HepG2 (cell line): ENCODE measurements around the gene TRA2B. TPM values are rescaled to one million over a fixed set of nuclear protein-coding genes. Genes with fewer than 3 reads are reported as not detected.

Source experiments
- ATAC-seq: fragments of 200-7000 bp; cut with Tn5 transposase; 3 replicates; pipeline ENCODE4 v1.9.1; 2020; ENCODE audit warnings: mild to moderate bottlenecking, moderate library complexity
- BruUV-seq: library from RNA; stranded (reverse); fragments of 400-500 nt; replicated peaks from 2 replicates; lab custom pipeline; 2021; lab: Mats Ljungman, UMichigan
- CTCF ChIA-PET: fragments of 300-600 bp; formaldehyde crosslinking; extraction: SDS; loops from one replicate; lab custom pipeline; 2021; ENCODE audit warnings: low total read pairs, inconsistent platforms, low intra/inter-chr PET ratio; lab: Yijun Ruan, JAX
- POLR2A ChIA-PET: fragments of 350-600 bp; sonication (Branson Sonifier 250); formaldehyde crosslinking; loops from one replicate; lab custom pipeline; 2020; ENCODE audit warnings: antibody characterized with exemption, inconsistent platforms; lab: Yijun Ruan, JAX
- DNase-seq: peaks from one replicate; pipeline ENCODE4 v3.0.0-alpha.2; 2015; ENCODE audit warnings: low spot score
- FAIRE-seq: peaks from 3 replicates; lab custom pipeline; 2011; peaks lifted over from hg19 to GRCh38; lab: Jason Lieb, UNC
- H2AFZ ChIP-seq: one replicate; pipeline ENCODE4 v1.6.1; 2011; ENCODE audit warnings: low read length, inconsistent platforms
- H3K27ac ChIP-seq: fragments of 300-600 bp; 3 replicates; pipeline ENCODE4 v1.8.0; 2011; ENCODE audit warnings: mixed run types, mild to moderate bottlenecking, mixed read lengths, low read length, inconsistent platforms; ENCODE audit not compliant: insufficient read depth; ENCODE audit errors: extremely low read length
- H3K27me3 ChIP-seq, 2 experiments: fragments of 200-600 bp in 1 of 2; 2 replicates in 1 of 2; 3 replicates in 1 of 2; pipeline versions ENCODE4 v1.6.0 to v1.8.0; 2011; ENCODE audit warnings: low read length in 2 of 2, mild to moderate bottlenecking in 2 of 2, moderate library complexity in 2 of 2, inconsistent platforms in 1 of 2; ENCODE audit not compliant: insufficient read depth in 2 of 2, control insufficient read depth in 1 of 2
- H3K36me3 ChIP-seq, 2 experiments: fragments of 200-600 bp in 1 of 2; replicated peaks in 1 of 2; 2 replicates in 1 of 2; 3 replicates in 1 of 2; pipeline versions ENCODE4 v1.5.1 to v1.8.0; 2011; ENCODE audit warnings: low read length in 2 of 2, inconsistent platforms in 1 of 2; ENCODE audit not compliant: insufficient read depth in 2 of 2, control insufficient read depth in 1 of 2
- H3K4me1 ChIP-seq: 2 replicates; pipeline ENCODE4 v1.5.1; 2012; ENCODE audit warnings: low read length, inconsistent platforms; ENCODE audit not compliant: insufficient read depth
- H3K4me2 ChIP-seq: 2 replicates; pipeline ENCODE4 v1.6.0; 2011; ENCODE audit warnings: low read depth, low read length, inconsistent platforms
- H3K4me3 ChIP-seq, 3 experiments: fragments of 200-600 bp in 1 of 3; sonication (generic), shearing (Covaris generic) in 1 of 3; replicated peaks in 1 of 3; 2 replicates each; pipeline ENCODE4 v1.5.1; 2011 to 2016; ENCODE audit warnings: low read length in 3 of 3, inconsistent platforms in 2 of 3, low read depth in 2 of 3, mild to moderate bottlenecking in 2 of 3, control low read depth in 1 of 3, mixed read lengths in 1 of 3; ENCODE audit not compliant: insufficient read depth in 1 of 3
- H3K79me2 ChIP-seq: one replicate; pipeline ENCODE4 v1.6.1; 2011; ENCODE audit warnings: low read length, inconsistent platforms; ENCODE audit not compliant: insufficient read depth
- H3K9ac ChIP-seq: 2 replicates; pipeline ENCODE4 v1.6.0; 2011; ENCODE audit warnings: mild to moderate bottlenecking, low read depth, low read length, inconsistent platforms; ENCODE audit not compliant: insufficient read depth
- H3K9me3 ChIP-seq: 2 replicates; pipeline ENCODE4 v1.5.1; 2012; ENCODE audit warnings: mild to moderate bottlenecking, low read length
- H4K20me1 ChIP-seq: 2 replicates; pipeline ENCODE4 v1.6.0; 2011; ENCODE audit warnings: inconsistent platforms, mild to moderate bottlenecking, low read length, moderate library complexity; ENCODE audit not compliant: insufficient read depth
- AGO1 ChIP-seq: fragments of 200-400 bp; formaldehyde crosslinking; IDR thresholded peaks from 2 replicates; pipeline ENCODE4 v1.6.1; 2017; ENCODE audit warnings: mild to moderate bottlenecking, low read depth, low read length, moderate library complexity; ENCODE audit not compliant: poor library complexity, severe bottlenecking
- ARID4A ChIP-seq: sonication (generic); formaldehyde crosslinking; IDR thresholded peaks from 2 replicates; pipeline ENCODE4 v1.5.0; 2020; ENCODE audit warnings: mild to moderate bottlenecking, missing genetic modification reagents, borderline replicate concordance
- ATAD3A ChIP-seq: sonication (generic); formaldehyde crosslinking; IDR thresholded peaks from 2 replicates; pipeline ENCODE4 v1.4.0; 2020; ENCODE audit warnings: missing genetic modification reagents
- CSRNP2 ChIP-seq: sonication (generic); formaldehyde crosslinking; conservative IDR thresholded peaks from 2 replicates; pipeline ENCODE4 v1.8.0; 2022; ENCODE audit warnings: low read depth, missing genetic modification reagents
- E2F1 ChIP-seq: sonication (generic); formaldehyde crosslinking; IDR thresholded peaks from 2 replicates; pipeline ENCODE4 v1.5.0; 2020; ENCODE audit warnings: missing genetic modification reagents
- HINFP ChIP-seq: sonication (generic); formaldehyde crosslinking; IDR thresholded peaks from 2 replicates; pipeline ENCODE4 v1.4.0; 2020; ENCODE audit warnings: low read depth, mild to moderate bottlenecking, missing genetic modification reagents
- NCOA5 ChIP-seq: sonication (generic); formaldehyde crosslinking; IDR thresholded peaks from 2 replicates; pipeline ENCODE4 v1.4.0; 2020; ENCODE audit warnings: missing genetic modification reagents
- NR2C2 ChIP-seq: sonication (generic); formaldehyde crosslinking; IDR thresholded peaks from 2 replicates; pipeline ENCODE4 v1.4.0; 2020; ENCODE audit warnings: missing genetic modification reagents, mild to moderate bottlenecking, moderate library complexity, borderline replicate concordance
- SATB2 ChIP-seq: sonication (generic); formaldehyde crosslinking; IDR thresholded peaks from 2 replicates; pipeline ENCODE4 v1.5.0; 2020; ENCODE audit warnings: missing genetic modification reagents
- ZBTB33 ChIP-seq: sonication (generic); formaldehyde crosslinking; IDR thresholded peaks from 2 replicates; pipeline ENCODE4 v1.4.0; 2020; ENCODE audit warnings: missing genetic modification reagents
- ZNF432 ChIP-seq: sonication (generic); formaldehyde crosslinking; IDR thresholded peaks from 2 replicates; pipeline ENCODE4 v1.5.0; 2020; ENCODE audit warnings: missing genetic modification reagents, mild to moderate bottlenecking, borderline replicate concordance
- WGBS: methylation state at CpG from one replicate; pipeline ENCODE4 v1.1.6; 2017; ENCODE audit warnings: low lambda C conversion rate; 5-methylcytosine and 5-hydroxymethylcytosine counted together
- in situ Hi-C: cut with HindIII; loops from 2 replicates; pipeline ENCODE4 v1.10.0; 2017; ENCODE audit warnings: low pct_unique_long_range_greater_than_20kb; ENCODE audit not compliant: extremely low pct_ligation_motif_present
- intact Hi-C: fragments of 100-400 bp; cut with micrococcal nuclease; formaldehyde crosslinking; loops from one replicate; pipeline ENCODE4 v1.10.0; 2022; ENCODE audit not compliant: unreplicated experiment
- polyA plus RNA-seq, 8 experiments: library from polyadenylated mRNA; depleted of rRNA in 3 of 8; stranded (reverse) in 7 of 8; unstranded in 1 of 8; fragments of >200 nt; fragmentation: Illumina TruSeq in 4 of 8; extraction: Trizol in 4 of 8; gene quantifications; 2 replicates each; pipeline versions ENCODE4 v1.2.1 to v1.2.3, GENCODE V29; 2011 to 2016; ENCODE audit warnings: low read depth in 4 of 8, missing spikeins in 1 of 8, mixed read lengths in 1 of 8; ENCODE audit not compliant: insufficient read depth in 1 of 8
- total RNA-seq, 5 experiments: library from RNA; depleted of rRNA; stranded (reverse); fragments of >200 nt; fragmentation: Illumina TruSeq; extraction: Trizol; gene quantifications; 2 replicates each; pipeline ENCODE4 v1.2.3, GENCODE V29; 2016; ENCODE audit warnings: low read depth in 1 of 5

TRA2B gene
- total and polyA plus RNA-seq, 2 of the 13 experiments (the other 11 are each of a cell fraction or from before 2014, with no cell fraction given), result 105 to 241 TPM

GRCh38 chr3:185960522-185961288 lies 22.9 kb upstream of the TRA2B start:
- Histone ChIP-seq H4K20me1 (no peaks in the 10 kb centered on the region), H3K9me3 (no peaks in the 10 kb centered on the region), H3K9ac (peak overlapping the region; percentile 75), H3K4me2 (peak overlapping the region; percentile 82), H3K79me2 (peaks cover 4% of the 10 kb centered on the region), H3K4me3 (peak overlapping the region; percentile 14 to 56 (median 53); a peak in 4 of 6 replicates), H3K27ac (peak overlapping the region; percentile 95), H3K27me3 (no peaks in the 10 kb centered on the region), H3K36me3 (no peaks in the 10 kb centered on the region), H2AFZ (no peak overlapping the region), H3K4me1 (peaks cover 67% of the 10 kb centered on the region)
- WGBS, result 17% methylated on average over 3 of the region's 4 CpGs
- FAIRE-seq (no peak), ATAC-seq (peak; percentile 85), DNase-seq (peak; percentile 82)
- in situ Hi-C loops (no loop called here), intact Hi-C loops (loop anchor here (1.0 kb wide), 1 partner anchor 13 kb away; no protein-coding TSS in a partner anchor)
- ChIA-PET POLR2A (interaction anchor here (0.8 to 4.3 kb wide), 5 partner anchors 8 to 136 kb away, joined by 3 to 28 read pairs (median 15); partner anchors contain the start of gene TRA2B), CTCF (no interaction called here)
- no TSS peak for BruUV-seq
- TF ChIP-seq ARID4A (CRISPR knock-in tag) (no peak; the same call in 1 of the 2 replicates), E2F1 (CRISPR knock-in tag) (no peak; the same call in 1 of the 2 replicates), ZBTB33 (CRISPR knock-in tag) (no peak), ZNF432 (CRISPR knock-in tag) (no peak), ATAD3A (CRISPR knock-in tag) (no peak), CSRNP2 (no peak), AGO1 (no peak), SATB2 (CRISPR knock-in tag) (no peak), HINFP (CRISPR knock-in tag) (no peak), NCOA5 (no peak), NR2C2 (CRISPR knock-in tag) (peak; percentile 32; the same call in 1 of the 2 replicates)
